ENCODE results near the gene EIF5. TPM values are rescaled to one million over a fixed set of nuclear protein-coding genes. Genes with fewer than 3 reads are reported as not detected.

The EIF5 gene
- total RNA-seq, 1 donor = 322 TPM

DNA sequence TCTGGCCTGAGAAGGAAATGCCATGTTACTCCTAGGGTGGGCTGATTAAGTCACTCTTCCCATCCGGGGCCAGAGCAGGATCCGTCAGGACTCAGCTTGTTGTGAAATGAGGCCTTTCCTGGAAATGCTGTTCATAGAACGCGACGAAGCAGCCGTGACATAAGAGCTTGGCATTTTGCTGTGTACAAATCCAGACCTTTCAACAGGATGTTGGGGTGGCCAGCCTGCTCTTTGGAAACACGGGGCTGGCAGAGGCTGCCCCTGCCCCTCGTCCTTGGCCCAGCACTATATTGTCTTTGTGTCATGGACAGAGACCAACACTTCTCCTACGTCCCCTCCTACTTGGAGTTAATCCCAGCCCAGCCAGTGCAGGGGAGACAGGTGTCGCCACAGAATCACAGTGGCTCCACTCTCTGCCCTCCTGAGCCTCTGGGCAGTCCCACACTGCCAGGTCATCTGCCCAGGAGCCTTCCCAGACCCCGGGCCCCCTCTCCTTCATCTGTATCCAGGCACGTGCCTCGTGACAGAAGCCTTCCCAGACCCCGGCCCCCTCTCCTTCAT, 18.6 kb upstream of the EIF5 start:
- no peak overlapping the region for H3K4me3 ChIP-seq (ENCODE audit: low read depth, low read length)
- peak; percentile 57 for DNase-seq (ENCODE audit: low read depth)
- TF ChIP-seq, protein P1, sequence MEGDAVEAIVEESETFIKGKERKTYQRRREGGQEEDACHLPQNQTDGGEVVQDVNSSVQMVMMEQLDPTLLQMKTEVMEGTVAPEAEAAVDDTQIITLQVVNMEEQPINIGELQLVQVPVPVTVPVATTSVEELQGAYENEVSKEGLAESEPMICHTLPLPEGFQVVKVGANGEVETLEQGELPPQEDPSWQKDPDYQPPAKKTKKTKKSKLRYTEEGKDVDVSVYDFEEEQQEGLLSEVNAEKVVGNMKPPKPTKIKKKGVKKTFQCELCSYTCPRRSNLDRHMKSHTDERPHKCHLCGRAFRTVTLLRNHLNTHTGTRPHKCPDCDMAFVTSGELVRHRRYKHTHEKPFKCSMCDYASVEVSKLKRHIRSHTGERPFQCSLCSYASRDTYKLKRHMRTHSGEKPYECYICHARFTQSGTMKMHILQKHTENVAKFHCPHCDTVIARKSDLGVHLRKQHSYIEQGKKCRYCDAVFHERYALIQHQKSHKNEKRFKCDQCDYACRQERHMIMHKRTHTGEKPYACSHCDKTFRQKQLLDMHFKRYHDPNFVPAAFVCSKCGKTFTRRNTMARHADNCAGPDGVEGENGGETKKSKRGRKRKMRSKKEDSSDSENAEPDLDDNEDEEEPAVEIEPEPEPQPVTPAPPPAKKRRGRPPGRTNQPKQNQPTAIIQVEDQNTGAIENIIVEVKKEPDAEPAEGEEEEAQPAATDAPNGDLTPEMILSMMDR (IDR thresholded peaks at IDR 0.05; ENCODE audit: insufficient read depth, low read length) = no peak

DNA sequence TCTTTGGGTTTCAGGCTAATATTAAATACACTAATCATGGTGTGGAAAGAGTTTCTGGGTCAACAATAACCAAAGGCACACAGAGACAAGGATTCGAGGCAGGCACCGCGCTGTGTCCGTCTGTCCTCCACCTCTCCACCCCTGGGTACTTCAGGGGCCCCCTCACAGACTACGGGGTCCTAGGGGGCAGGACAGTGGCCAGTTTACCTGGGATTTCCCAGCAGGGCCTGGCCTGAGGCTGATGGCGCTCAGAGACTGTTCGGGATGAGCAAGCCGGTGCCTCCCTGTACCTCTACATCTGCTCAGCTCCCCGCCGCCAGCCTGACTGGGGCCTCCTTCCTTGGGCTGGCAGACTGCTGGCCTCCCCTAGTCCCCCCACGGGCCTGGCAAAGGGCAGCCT, 18.1 kb upstream of the EIF5 start:
- TF ChIP-seq, protein P1 (IDR thresholded peaks at IDR 0.05; ENCODE audit: insufficient read depth, low read length) = no peak
- no peak for DNase-seq (ENCODE audit: low read depth)
- H3K4me3 ChIP-seq (ENCODE audit: low read depth, low read length) = no peak overlapping the region

DNA sequence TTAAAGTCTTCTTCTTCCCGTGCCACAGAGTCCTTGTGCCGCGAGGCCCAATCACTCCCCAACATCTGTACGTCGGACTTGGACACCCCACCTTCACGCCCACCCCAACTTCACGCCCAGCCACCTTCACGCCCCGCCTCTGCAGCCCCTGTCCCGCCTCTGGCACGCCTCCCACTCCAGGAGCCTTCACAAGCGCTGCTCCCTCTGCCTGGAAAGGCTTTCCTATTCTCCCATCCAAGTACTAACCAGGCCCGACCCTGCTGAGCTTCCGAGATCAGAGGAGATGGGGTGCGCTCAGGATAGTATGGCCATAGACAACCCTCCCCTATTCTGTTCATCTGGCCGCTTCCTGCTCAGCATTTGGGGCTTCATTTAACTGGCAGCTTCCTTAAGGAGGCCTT, 17.3 kb upstream of the EIF5 start:
- TF ChIP-seq, protein P1 (IDR thresholded peaks at IDR 0.05; ENCODE audit: insufficient read depth, low read length) = no peak
- H3K4me3 ChIP-seq (ENCODE audit: low read depth, low read length) = no peak overlapping the region
- DNase-seq (ENCODE audit: low read depth) = no peak

DNA sequence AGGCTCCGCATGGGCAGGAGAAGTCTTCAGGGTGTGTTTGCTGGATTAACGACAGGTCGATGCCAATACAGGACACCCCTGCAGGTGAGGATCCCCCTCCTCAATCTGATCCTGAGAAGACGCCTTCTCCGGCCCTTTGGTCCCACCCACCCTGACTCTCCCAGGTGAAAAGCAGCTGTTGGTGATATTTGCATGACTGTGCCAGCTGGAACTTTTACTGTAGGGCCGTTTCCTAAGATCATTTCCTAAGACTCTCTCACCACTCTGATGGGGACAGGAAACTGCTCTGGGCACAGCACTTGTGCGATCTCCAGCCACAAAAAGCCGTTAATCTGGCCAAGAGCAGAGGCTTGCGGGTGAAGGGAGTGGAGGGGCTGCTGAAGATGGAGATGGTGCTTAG, 16.8 kb upstream of the EIF5 start:
- TF ChIP-seq, protein P1 (IDR thresholded peaks at IDR 0.05; ENCODE audit: insufficient read depth, low read length) = no peak
- H3K4me3 ChIP-seq (ENCODE audit: low read depth, low read length) = no peak overlapping the region
- DNase-seq (ENCODE audit: low read depth) = no peak

DNA sequence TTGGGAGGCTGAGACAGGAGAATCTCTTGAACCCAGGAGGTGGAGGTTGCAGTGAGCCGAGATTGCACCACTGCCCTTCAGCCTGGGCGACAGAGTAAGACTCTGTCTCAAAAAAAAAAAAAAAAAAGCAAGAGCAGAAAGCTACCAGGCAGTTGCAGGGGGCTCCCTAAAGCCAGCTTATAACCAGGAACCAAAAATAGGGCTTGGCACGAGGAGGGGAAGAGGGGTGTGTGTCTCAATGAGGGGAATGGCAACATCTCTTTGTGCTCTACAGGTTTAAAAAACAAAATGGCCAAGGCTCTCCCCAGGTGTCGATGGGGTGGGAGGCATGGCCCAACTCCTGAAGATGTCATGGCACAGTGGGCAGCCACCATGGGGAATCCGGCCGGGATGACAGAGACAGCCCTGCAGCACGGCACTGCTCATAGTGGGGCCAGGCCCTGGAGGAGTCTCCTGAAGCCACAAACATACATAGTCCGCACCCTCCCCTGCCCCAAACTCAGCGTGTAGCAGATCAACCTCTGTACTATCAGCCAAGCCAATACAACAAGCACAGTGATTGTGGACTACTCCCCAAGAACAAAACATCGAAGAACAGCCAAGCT, 16.0 kb upstream of the EIF5 start:
- no peak overlapping the region for H3K4me3 ChIP-seq (ENCODE audit: low read depth, low read length)
- no peak for DNase-seq (ENCODE audit: low read depth)
- TF ChIP-seq, protein P1 (IDR thresholded peaks at IDR 0.05; ENCODE audit: insufficient read depth, low read length) = no peak

DNA sequence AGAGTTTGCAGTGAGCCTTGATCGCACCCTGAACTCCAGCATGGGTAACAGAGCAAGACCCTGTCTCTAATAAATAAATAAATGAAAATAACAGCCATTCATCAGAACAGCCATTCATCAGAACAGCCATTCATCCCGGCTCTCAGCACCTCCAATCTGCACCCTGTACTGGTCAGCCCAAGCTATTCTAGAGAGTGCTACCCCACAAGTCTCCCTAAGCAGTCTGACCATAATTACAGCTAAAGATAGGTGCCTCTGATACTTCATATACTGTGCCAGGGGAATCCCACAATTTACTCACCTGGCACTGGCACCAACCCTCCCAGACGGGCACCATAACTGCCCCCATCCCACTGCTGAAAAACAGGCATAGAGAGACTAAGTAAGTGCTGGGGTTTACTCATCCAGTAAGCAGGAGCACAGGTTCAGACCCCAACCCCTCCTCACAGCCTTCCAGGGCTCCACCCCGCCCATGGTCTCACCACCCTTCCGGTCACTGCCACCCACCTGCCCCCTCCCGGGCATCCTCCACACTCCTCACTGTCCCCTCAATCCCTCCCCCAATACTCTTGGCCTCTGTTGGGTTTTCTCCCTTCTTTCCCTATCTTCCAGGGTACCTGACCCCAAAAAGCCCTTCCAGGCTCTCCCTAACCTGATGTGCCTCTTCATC, 15.2 kb upstream of the EIF5 start:
- no peak for DNase-seq (ENCODE audit: low read depth)
- TF ChIP-seq, protein P1 (IDR thresholded peaks at IDR 0.05; ENCODE audit: insufficient read depth, low read length) = no peak
- H3K4me3 ChIP-seq (ENCODE audit: low read depth, low read length) = no peak overlapping the region
